Naive thymus-derived CD8-positive, alpha-beta T cell (primary cell): ENCODE measurements around the gene EFNA1. TPM values are rescaled to one million over a fixed set of nuclear protein-coding genes. Genes with fewer than 3 reads are reported as not detected.

Source experiments
- ATAC-seq, 2 donors: fragments of 150-1000 bp; cut with Tn5 transposase in 1 of 2; sonication (Bioruptor Pico), chemical (Tn5 transposase) in 1 of 2; 1 replicate in 1 of 2; 2 replicates in 1 of 2; pipeline ENCODE4 v1.10.0; 2021; ENCODE audit warnings: mild to moderate bottlenecking in 2 of 2, moderate library complexity in 2 of 2
- POLR2A ChIA-PET: fragments of 350-600 bp; sonication (Branson Sonifier 250); formaldehyde crosslinking; loops from one replicate; lab custom pipeline; 2021; ENCODE audit warnings: antibody characterized with exemption; lab: Charles Lee
- DNase-seq, 10 donors: peaks; one replicate each; pipeline versions ENCODE4 v3.0.0 to v3.0.0-alpha.2; 2020 to 2022
- H3K27ac Mint-ChIP-seq, 10 donors: one replicate each; pipeline ENCODE4 v1.8.0; 2020 to 2022; ENCODE audit warnings: mild to moderate bottlenecking in 10 of 10, mixed read lengths in 10 of 10, moderate library complexity in 4 of 10, inconsistent platforms in 1 of 10
- H3K27me3 Mint-ChIP-seq, 5 donors: one replicate each; pipeline ENCODE4 v1.8.0; 2021 to 2022; ENCODE audit warnings: mixed read lengths in 5 of 5
- H3K36me3 Mint-ChIP-seq, 3 donors: one replicate each; pipeline ENCODE4 v1.8.0; 2020 to 2022; ENCODE audit warnings: mixed read lengths in 3 of 3, mild to moderate bottlenecking in 2 of 3, inconsistent platforms in 1 of 3
- H3K4me1 Mint-ChIP-seq, 4 donors: one replicate each; pipeline ENCODE4 v1.8.0; 2021 to 2022; ENCODE audit warnings: mixed read lengths in 4 of 4
- H3K4me3 Mint-ChIP-seq, 10 donors: one replicate each; pipeline ENCODE4 v1.8.0; 2020 to 2022; ENCODE audit warnings: mild to moderate bottlenecking in 10 of 10, mixed read lengths in 10 of 10, moderate library complexity in 6 of 10, inconsistent platforms in 1 of 10
- H3K9me3 Mint-ChIP-seq, 9 donors: one replicate each; pipeline ENCODE4 v1.8.0; 2020 to 2022; ENCODE audit warnings: mixed read lengths in 9 of 9, mild to moderate bottlenecking in 3 of 9, inconsistent platforms in 1 of 9, moderate library complexity in 1 of 9
- polyA plus RNA-seq, 3 donors: library from polyadenylated mRNA; unstranded; fragments of 300-500 nt; fragmentation: Illumina TruSeq; gene quantifications; one replicate each; pipeline ENCODE4 v1.2.3, GENCODE V29; 2021
- total RNA-seq, 8 experiments: library from RNA in 2 of 8; stranded (reverse) in 2 of 8; gene quantifications; one replicate each; pipeline ENCODE4 v1.2.3 and lab custom pipeline; 2021 to 2026

The EFNA1 gene
- total and polyA plus RNA-seq, 5 experiments from 2014 or later: 2.9 to 12.0 (median 8.5) TPM

- Mint-ChIP-seq H3K27me3 (no peaks in the 10 kb centered on the region), H3K4me3 (no peak overlapping the region), H3K9me3 (no peaks in the 10 kb centered on the region), H3K4me1 (peaks cover under 1 to 10% (median 3%) of the 10 kb centered on the region in 4 donors), H3K36me3 (peaks cover 0 to 31% (median 6%) of the 10 kb centered on the region in 3 donors), H3K27ac (no peak overlapping the region)
- ATAC-seq (no peak), DNase-seq (no peak)
- POLR2A ChIA-PET: no interaction called here
Observed at GRCh38 chr1:155182052-155182550, 54.4 kb downstream of the EFNA1 start.

GRCh38 chr1:155183775-155184221 lies 56.1 kb downstream of the EFNA1 start:
- Mint-ChIP-seq H3K4me1 (peaks cover 5 to 12% (median 8%) of the 10 kb centered on the region in 4 donors), H3K27me3 (no peaks in the 10 kb centered on the region), H3K27ac (peak overlapping the region in 1 of 10 donors; percentile 23), H3K4me3 (no peak overlapping the region), H3K36me3 (peaks cover 0 to 30% (median 5%) of the 10 kb centered on the region in 3 donors), H3K9me3 (no peaks in the 10 kb centered on the region)
- no peak for DNase-seq
- POLR2A ChIA-PET: interaction anchor here (0.7 to 2.8 kb wide), 4 partner anchors 9 to 64 kb away, joined by 3 to 14 read pairs (median 4); no protein-coding TSS in a partner anchor
- ATAC-seq: no peak

- ATAC-seq (no peak), DNase-seq (peak in 1 of 10 donors; percentile 50)
- Mint-ChIP-seq H3K36me3 (peaks cover 0 to 28% (median 1%) of the 10 kb centered on the region in 3 donors), H3K27me3 (no peaks in the 10 kb centered on the region), H3K4me1 (peaks cover 5 to 12% (median 8%) of the 10 kb centered on the region in 4 donors), H3K27ac (peak overlapping the region in 1 of 10 donors; percentile 57), H3K9me3 (no peaks in the 10 kb centered on the region), H3K4me3 (peak overlapping the region in 1 of 10 donors; percentile 10)
- POLR2A ChIA-PET: interaction anchor here (0.9 to 2.8 kb wide), 3 partner anchors 10 to 43 kb away, joined by 3 to 14 read pairs (median 3); no protein-coding TSS in a partner anchor
Observed at GRCh38 chr1:155184351-155184811, 56.7 kb downstream of the EFNA1 start.

Other genes with a start within 250 kb of the EFNA1 start
- 10 to 100 TPM; 11.7 to 13.5 TPM for gene PMVK, start 191.2 kb upstream of the EFNA1 start, total RNA-seq
- 10 to 100 TPM; 41.0 to 45.7 (median 45.1) TPM for gene PMVK, start 191.2 kb upstream of the EFNA1 start, polyA plus RNA-seq
- gene PBXIP1, start 171.8 kb upstream of the EFNA1 start, total RNA-seq: 100 to 1,000 TPM; 317 to 319 TPM
- gene PBXIP1, start 171.8 kb upstream of the EFNA1 start, polyA plus RNA-seq: 100 to 1,000 TPM; 182 to 239 (median 183) TPM
- gene PYGO2, start 166.1 kb upstream of the EFNA1 start, total RNA-seq: 10 to 100 TPM; 55.6 to 57.3 TPM
- gene PYGO2, start 166.1 kb upstream of the EFNA1 start, polyA plus RNA-seq: 10 to 100 TPM; 21.5 to 50.8 (median 35.8) TPM
- gene SHC1, start 157.1 kb upstream of the EFNA1 start, total RNA-seq: 10 to 100 TPM; 60.7 to 68.5 TPM
- 10 to 100 TPM; 22.6 to 27.4 (median 24.4) TPM for gene SHC1, start 157.1 kb upstream of the EFNA1 start, polyA plus RNA-seq
- gene CKS1B, start 153.2 kb upstream of the EFNA1 start, total RNA-seq: 10 to 100 TPM; 11.1 to 11.7 TPM
- gene CKS1B, start 153.2 kb upstream of the EFNA1 start, polyA plus RNA-seq: 10 to 100 TPM; 58.0 to 66.6 (median 63.0) TPM
- 10 to 100 TPM; 46.6 to 46.8 TPM for gene FLAD1, start 144.5 kb upstream of the EFNA1 start, total RNA-seq
- 10 to 100 TPM; 30.9 to 41.8 (median 31.9) TPM for gene FLAD1, start 144.5 kb upstream of the EFNA1 start, polyA plus RNA-seq
- gene LENEP, start 134.3 kb upstream of the EFNA1 start, total RNA-seq: under 1 TPM; 0.77 to 0.91 TPM
- gene LENEP, start 134.3 kb upstream of the EFNA1 start, polyA plus RNA-seq: not detected
- 10 to 100 TPM; 12.9 to 13.1 TPM for gene ZBTB7B, start 125.1 kb upstream of the EFNA1 start, total RNA-seq
- gene ZBTB7B, start 125.1 kb upstream of the EFNA1 start, polyA plus RNA-seq: under 1 TPM; 0.12 to 0.59 (median 0.46) TPM
- gene DCST2, start 94.1 kb upstream of the EFNA1 start, total RNA-seq: 1 to 10 TPM in 1 of 2 experiments, under 1 TPM in 1; 0.83 to 1.1 TPM
- gene DCST2, start 94.1 kb upstream of the EFNA1 start, polyA plus RNA-seq: not detected
- not detected for gene DCST1, start 94.1 kb upstream of the EFNA1 start, total RNA-seq
- gene DCST1, start 94.1 kb upstream of the EFNA1 start, polyA plus RNA-seq: not detected
- gene ADAM15, start 76.6 kb upstream of the EFNA1 start, total RNA-seq: 10 to 100 TPM; 21.1 to 21.9 TPM
- 1 to 10 TPM; 2.8 to 4.5 (median 3.1) TPM for gene ADAM15, start 76.6 kb upstream of the EFNA1 start, polyA plus RNA-seq
- gene EFNA4, start 64.1 kb upstream of the EFNA1 start, total RNA-seq: 1 to 10 TPM; 4.6 to 5.3 TPM
- gene EFNA4, start 64.1 kb upstream of the EFNA1 start, polyA plus RNA-seq: 1 to 10 TPM; 1.0 to 2.6 (median 1.1) TPM
- 1 to 10 TPM in 1 of 2 experiments, under 1 TPM in 1; 0.88 to 1.2 TPM for gene EFNA3, start 49.0 kb upstream of the EFNA1 start, total RNA-seq
- 1 to 10 TPM in 1 of 3 donors, under 1 TPM in 2; 0.53 to 1.3 (median 0.56) TPM for gene EFNA3, start 49.0 kb upstream of the EFNA1 start, polyA plus RNA-seq
- gene SLC50A1, start 8.0 kb downstream of the EFNA1 start, total RNA-seq: 10 to 100 TPM; 26.7 to 26.9 TPM
- gene SLC50A1, start 8.0 kb downstream of the EFNA1 start, polyA plus RNA-seq: 10 to 100 TPM; 50.3 to 72.7 (median 62.3) TPM
- 10 to 100 TPM; 45.2 to 59.8 TPM for gene DPM3, start 12.7 kb downstream of the EFNA1 start, total RNA-seq
- 100 to 1,000 TPM; 103 to 159 (median 159) TPM for gene DPM3, start 12.7 kb downstream of the EFNA1 start, polyA plus RNA-seq
- gene KRTCAP2, start 45.4 kb downstream of the EFNA1 start, total RNA-seq: 100 to 1,000 TPM; 148 to 152 TPM
- gene KRTCAP2, start 45.4 kb downstream of the EFNA1 start, polyA plus RNA-seq: 100 to 1,000 TPM; 453 to 495 (median 490) TPM
- 1 to 10 TPM; 4.0 to 4.1 TPM for gene TRIM46, start 46.0 kb downstream of the EFNA1 start, total RNA-seq
- gene TRIM46, start 46.0 kb downstream of the EFNA1 start, polyA plus RNA-seq: under 1 TPM; 0.40 to 0.92 (median 0.60) TPM
- gene THBS3, start 80.0 kb downstream of the EFNA1 start, total RNA-seq: 10 to 100 TPM; 36.8 to 37.9 TPM
- 1 to 10 TPM; 1.2 to 3.8 (median 3.0) TPM for gene THBS3, start 80.0 kb downstream of the EFNA1 start, polyA plus RNA-seq
- gene MTX1, start 80.8 kb downstream of the EFNA1 start, total RNA-seq: 10 to 100 TPM; 26.9 to 27.1 TPM
- gene MTX1, start 80.8 kb downstream of the EFNA1 start, polyA plus RNA-seq: 10 to 100 TPM; 45.8 to 50.7 (median 48.5) TPM
- 10 to 100 TPM; 10.7 to 13.5 TPM for gene ENTREP3, start 127.6 kb downstream of the EFNA1 start, total RNA-seq
- gene ENTREP3, start 127.6 kb downstream of the EFNA1 start, polyA plus RNA-seq: 1 to 10 TPM; 1.8 to 2.5 (median 2.3) TPM
- gene SCAMP3, start 134.5 kb downstream of the EFNA1 start, total RNA-seq: 100 to 1,000 TPM in 1 of 2 experiments, 10 to 100 TPM in 1; 93.3 to 105 TPM
- gene SCAMP3, start 134.5 kb downstream of the EFNA1 start, polyA plus RNA-seq: 100 to 1,000 TPM; 124 to 189 (median 138) TPM
- gene CLK2, start 145.6 kb downstream of the EFNA1 start, total RNA-seq: 100 to 1,000 TPM; 115 to 134 TPM
- 10 to 100 TPM; 11.3 to 22.6 (median 12.9) TPM for gene CLK2, start 145.6 kb downstream of the EFNA1 start, polyA plus RNA-seq
- 1 to 10 TPM; 3.9 to 4.1 TPM for gene HCN3, start 149.6 kb downstream of the EFNA1 start, total RNA-seq
- under 1 TPM in 2 of 3 donors, not detected in 1; 0.20 to 0.51 TPM for gene HCN3, start 149.6 kb downstream of the EFNA1 start, polyA plus RNA-seq
- gene PKLR, start 173.6 kb downstream of the EFNA1 start, total RNA-seq: not detected
- not detected for gene PKLR, start 173.6 kb downstream of the EFNA1 start, polyA plus RNA-seq
- gene FDPS, start 181.0 kb downstream of the EFNA1 start, total RNA-seq: 10 to 100 TPM; 78.9 to 87.1 TPM
- gene FDPS, start 181.0 kb downstream of the EFNA1 start, polyA plus RNA-seq: 100 to 1,000 TPM in 2 of 3 donors, 10 to 100 TPM in 1; 97.2 to 120 (median 105) TPM
- 10 to 100 TPM; 16.1 to 16.3 TPM for gene RUSC1, start 193.0 kb downstream of the EFNA1 start, total RNA-seq
- 1 to 10 TPM; 4.4 to 7.9 (median 7.5) TPM for gene RUSC1, start 193.0 kb downstream of the EFNA1 start, polyA plus RNA-seq